CD14-positive monocyte (primary cell): ENCODE measurements around the gene NPFFR1. TPM values are rescaled to one million over a fixed set of nuclear protein-coding genes. Genes with fewer than 3 reads are reported as not detected.

Experiments used
- DNase-seq, 3 donors: peaks; one replicate each; pipeline ENCODE4 v3.0.0-alpha.2; 2011 to 2022
- H2AFZ ChIP-seq: 2 replicates; pipeline ENCODE4 v1.6.0; 2012; ENCODE audit warnings: mild to moderate bottlenecking, low read depth, low read length, inconsistent platforms; ENCODE audit not compliant: insufficient read depth, poor library complexity, severe bottlenecking
- H3K27ac ChIP-seq, 2 donors: 1 replicate in 1 of 2; 2 replicates in 1 of 2; pipeline ENCODE4 v1.5.1; 2012 to 2013; ENCODE audit warnings: low read length in 2 of 2, control low read depth in 1 of 2, inconsistent platforms in 1 of 2, low read depth in 1 of 2, mild to moderate bottlenecking in 1 of 2
- H3K27me3 ChIP-seq, 2 donors: one replicate each; pipeline versions ENCODE4 v1.6.0 to v1.6.1; 2011 to 2013; ENCODE audit warnings: low read length in 2 of 2; ENCODE audit not compliant: control insufficient read depth in 2 of 2, insufficient read depth in 2 of 2
- H3K36me3 ChIP-seq, 2 donors: replicated peaks in 1 of 2; 1 replicate in 1 of 2; 2 replicates in 1 of 2; pipeline versions ENCODE4 v1.5.1 to v1.6.1; 2012 to 2013; ENCODE audit warnings: low read length in 2 of 2, control low read depth in 1 of 2, inconsistent platforms in 1 of 2, mild to moderate bottlenecking in 1 of 2; ENCODE audit not compliant: insufficient read depth in 2 of 2, control insufficient read depth in 1 of 2
- H3K4me1 ChIP-seq, 2 donors: 1 replicate in 1 of 2; 2 replicates in 1 of 2; pipeline versions ENCODE4 v1.5.1 to v1.6.1; 2012 to 2013; ENCODE audit warnings: low read length in 2 of 2, control low read depth in 1 of 2, inconsistent platforms in 1 of 2, mild to moderate bottlenecking in 1 of 2, moderate library complexity in 1 of 2; ENCODE audit not compliant: insufficient read depth in 2 of 2, control insufficient read depth in 1 of 2
- H3K4me2 ChIP-seq: replicated peaks from 2 replicates; pipeline ENCODE3; 2012; ENCODE audit warnings: low read length, moderate library complexity, mild to moderate bottlenecking; ENCODE audit not compliant: poor library complexity, severe bottlenecking; ENCODE audit errors: extremely low read depth
- H3K4me3 ChIP-seq, 3 experiments: fragments of 200-600 bp in 1 of 3; sonication (generic) in 1 of 3; replicated peaks in 1 of 3; 1 replicate in 2 of 3; 2 replicates in 1 of 3; pipeline ENCODE4 v1.5.1; 2011 to 2013; ENCODE audit warnings: low read length in 3 of 3, mild to moderate bottlenecking in 3 of 3, control low read depth in 2 of 3, low read depth in 2 of 3, inconsistent platforms in 1 of 3, moderate library complexity in 1 of 3
- H3K79me2 ChIP-seq: 2 replicates; pipeline ENCODE4 v1.6.0; 2012; ENCODE audit warnings: mild to moderate bottlenecking, control low read depth, inconsistent platforms, low read length, moderate library complexity; ENCODE audit not compliant: insufficient read depth
- H3K9ac ChIP-seq: 2 replicates; pipeline ENCODE4 v1.6.0; 2017; ENCODE audit warnings: low read length, mild to moderate bottlenecking; ENCODE audit not compliant: insufficient read depth, poor library complexity, severe bottlenecking
- H3K9me3 ChIP-seq, 2 donors: replicated peaks in 1 of 2; 1 replicate in 1 of 2; 2 replicates in 1 of 2; pipeline versions ENCODE4 v1.5.1 to v1.6.1; 2012 to 2013; ENCODE audit warnings: low read length in 2 of 2, control low read depth in 1 of 2; ENCODE audit not compliant: control insufficient read depth in 1 of 2, insufficient read depth in 1 of 2
- H4K20me1 ChIP-seq: 2 replicates; pipeline ENCODE4 v1.6.0; 2012; ENCODE audit warnings: mild to moderate bottlenecking, low read length, control low read depth, moderate library complexity; ENCODE audit not compliant: insufficient read depth
- H3K27ac Mint-ChIP-seq, 7 donors: one replicate each; pipeline ENCODE4 v1.8.0; 2020; ENCODE audit warnings: mild to moderate bottlenecking in 7 of 7, mixed read lengths in 7 of 7, moderate library complexity in 6 of 7, inconsistent platforms in 2 of 7
- H3K27me3 Mint-ChIP-seq, 3 donors: one replicate each; pipeline ENCODE4 v1.8.0; 2021 to 2022; ENCODE audit warnings: low read depth in 3 of 3, mild to moderate bottlenecking in 3 of 3, mixed read lengths in 3 of 3, moderate library complexity in 3 of 3, inconsistent platforms in 1 of 3
- H3K36me3 Mint-ChIP-seq, 2 donors: one replicate each; pipeline ENCODE4 v1.8.0; 2020; ENCODE audit warnings: mixed read lengths in 2 of 2, inconsistent platforms in 1 of 2, mild to moderate bottlenecking in 1 of 2
- H3K4me1 Mint-ChIP-seq: one replicate; pipeline ENCODE4 v1.8.0; 2020; ENCODE audit warnings: mild to moderate bottlenecking, mixed read lengths
- H3K4me3 Mint-ChIP-seq, 2 donors: one replicate each; pipeline ENCODE4 v1.8.0; 2020; ENCODE audit warnings: mild to moderate bottlenecking in 2 of 2, mixed read lengths in 2 of 2, moderate library complexity in 1 of 2
- H3K9me3 Mint-ChIP-seq, 7 donors: one replicate each; pipeline ENCODE4 v1.8.0; 2020 to 2022; ENCODE audit warnings: mixed read lengths in 7 of 7, mild to moderate bottlenecking in 6 of 7, moderate library complexity in 6 of 7, inconsistent platforms in 2 of 7
- WGBS: methylation state at CpG from one replicate; pipeline ENCODE4 v1.1.5; 2013; ENCODE audit warnings: missing lambda C conversion rate; ENCODE audit not compliant: insufficient coverage; 5-methylcytosine and 5-hydroxymethylcytosine counted together
- intact Hi-C, 2 donors: fragments of 100-400 bp; cut with micrococcal nuclease; formaldehyde crosslinking; loops; one replicate each; pipeline versions ENCODE4 v1.15.0 to v1.15.1; 2023
- polyA plus RNA-seq, 3 donors: library from polyadenylated mRNA; depleted of rRNA in 1 of 3; unstranded in 2 of 3; stranded (reverse) in 1 of 3; fragments of 300-500 nt in 2 of 3; fragments of >200 nt in 1 of 3; fragmentation: Illumina TruSeq in 2 of 3; gene quantifications; 1 replicate in 2 of 3; 2 replicates in 1 of 3; pipeline ENCODE4 v1.2.3, GENCODE V29; 2012 to 2021
- TF ChIP-seq, protein P1 (sequence below): fragments of 200-600 bp; IDR thresholded peaks from one replicate; pipeline ENCODE4 v1.8.0; 2022; ENCODE audit warnings: antibody characterized with exemption, mild to moderate bottlenecking

NPFFR1 gene
- polyA plus RNA-seq, 3 donors, result 0.03 TPM; not detected in 2

DNA sequence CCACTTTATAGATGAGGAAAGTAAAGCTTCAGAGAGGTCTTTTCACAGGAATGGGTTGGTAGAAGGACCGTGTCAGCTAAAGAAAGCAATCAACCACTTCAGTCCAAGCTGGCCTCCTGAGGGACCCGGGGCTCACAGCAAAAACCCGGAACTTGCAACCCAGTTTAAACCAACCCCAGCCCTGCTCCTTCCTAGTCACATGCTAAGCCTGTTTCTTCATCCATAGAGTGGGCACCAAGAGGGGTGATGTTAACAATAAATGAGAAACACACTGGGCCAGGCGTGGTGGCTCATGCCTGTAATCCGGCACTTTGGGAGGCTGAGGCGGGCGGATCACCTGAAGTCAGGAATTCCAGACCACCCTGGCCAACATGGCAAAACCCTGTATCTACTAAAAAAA is 12.1 kb upstream of the NPFFR1 start:
- no peaks in the 10 kb centered on the region for H3K9me3 ChIP-seq
- peak overlapping the region in 1 of 3 experiments; percentile 19 for H3K4me3 ChIP-seq
- Mint-ChIP-seq H3K4me1 (peaks cover 62% of the 10 kb centered on the region), H3K4me3 (peak overlapping the region in 1 of 2 donors; percentile 67), H3K9me3 (peaks cover 0 to 2% (median 0%) of the 10 kb centered on the region in 7 donors), H3K36me3 (peaks cover 3 to 6% of the 10 kb centered on the region in 2 donors), H3K27me3 (peaks cover 0 to 1% (median 0%) of the 10 kb centered on the region in 3 donors), H3K27ac (peak overlapping the region; percentile 84 to 92 (median 89))
- H3K79me2 ChIP-seq, result peaks cover 6% of the 10 kb centered on the region
- H3K27me3 ChIP-seq, result no peaks in the 10 kb centered on the region
- H3K36me3 ChIP-seq, result no peaks in the 10 kb centered on the region
- TF ChIP-seq, protein P1, sequence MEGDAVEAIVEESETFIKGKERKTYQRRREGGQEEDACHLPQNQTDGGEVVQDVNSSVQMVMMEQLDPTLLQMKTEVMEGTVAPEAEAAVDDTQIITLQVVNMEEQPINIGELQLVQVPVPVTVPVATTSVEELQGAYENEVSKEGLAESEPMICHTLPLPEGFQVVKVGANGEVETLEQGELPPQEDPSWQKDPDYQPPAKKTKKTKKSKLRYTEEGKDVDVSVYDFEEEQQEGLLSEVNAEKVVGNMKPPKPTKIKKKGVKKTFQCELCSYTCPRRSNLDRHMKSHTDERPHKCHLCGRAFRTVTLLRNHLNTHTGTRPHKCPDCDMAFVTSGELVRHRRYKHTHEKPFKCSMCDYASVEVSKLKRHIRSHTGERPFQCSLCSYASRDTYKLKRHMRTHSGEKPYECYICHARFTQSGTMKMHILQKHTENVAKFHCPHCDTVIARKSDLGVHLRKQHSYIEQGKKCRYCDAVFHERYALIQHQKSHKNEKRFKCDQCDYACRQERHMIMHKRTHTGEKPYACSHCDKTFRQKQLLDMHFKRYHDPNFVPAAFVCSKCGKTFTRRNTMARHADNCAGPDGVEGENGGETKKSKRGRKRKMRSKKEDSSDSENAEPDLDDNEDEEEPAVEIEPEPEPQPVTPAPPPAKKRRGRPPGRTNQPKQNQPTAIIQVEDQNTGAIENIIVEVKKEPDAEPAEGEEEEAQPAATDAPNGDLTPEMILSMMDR, result no peak
- peak overlapping the region; percentile 13 for H2AFZ ChIP-seq
- H3K9ac ChIP-seq, result no peak overlapping the region
- H3K27ac ChIP-seq, result peak overlapping the region; percentile 71 to 73
- intact Hi-C loops, result loop anchor here in 1 of 2 donors (5.0 kb wide), 1 partner anchor 36 kb away; no protein-coding TSS in a partner anchor
- no peaks in the 10 kb centered on the region for H4K20me1 ChIP-seq
- peak overlapping the region; percentile 47 for H3K4me2 ChIP-seq
- peak in 2 of 3 donors; percentile 50 to 65 for DNase-seq
- 0% methylated on average over 1 of the region's 7 CpGs for WGBS
- peaks cover 58 to 60% of the 10 kb centered on the region in 2 donors for H3K4me1 ChIP-seq

DNA sequence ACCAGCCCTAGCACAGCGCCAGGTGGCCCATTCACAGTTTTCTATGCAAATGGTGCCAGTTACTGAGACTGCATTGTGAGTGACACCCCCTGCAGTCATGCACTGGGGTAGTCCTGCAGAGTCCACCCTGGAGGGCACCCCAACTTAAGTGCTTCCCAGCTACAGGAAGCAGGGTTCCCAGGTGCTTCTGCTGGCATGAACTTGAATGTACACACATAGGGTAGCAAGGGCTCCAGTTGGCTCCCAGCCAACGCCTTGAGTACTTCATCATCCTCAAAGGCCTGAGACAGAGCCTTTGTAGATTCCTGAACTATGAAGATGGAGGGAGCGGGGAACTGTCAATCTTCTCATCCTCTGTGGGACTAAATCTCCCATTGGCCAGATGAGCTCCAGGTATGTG is 11.5 kb upstream of the NPFFR1 start:
- peaks cover 0 to 2% (median 0%) of the 10 kb centered on the region in 7 donors for H3K9me3 Mint-ChIP-seq
- TF ChIP-seq, protein P1, result no peak
- H3K4me1 Mint-ChIP-seq, result peaks cover 56% of the 10 kb centered on the region
- Histone ChIP-seq H3K9ac (no peak overlapping the region), H3K27me3 (no peaks in the 10 kb centered on the region), H3K36me3 (no peaks in the 10 kb centered on the region), H3K4me3 (peak overlapping the region in 1 of 3 experiments; percentile 19), H3K27ac (peak overlapping the region; percentile 71 to 73), H4K20me1 (no peaks in the 10 kb centered on the region), H3K79me2 (no peaks in the 10 kb centered on the region), H3K4me1 (peaks cover 52 to 54% of the 10 kb centered on the region in 2 donors), H2AFZ (no peak overlapping the region), H3K9me3 (no peaks in the 10 kb centered on the region), H3K4me2 (peak overlapping the region; percentile 47)
- H3K36me3 Mint-ChIP-seq, result peaks cover 3 to 6% of the 10 kb centered on the region in 2 donors
- DNase-seq, result no peak
- 87% methylated on average over 3 of the region's 3 CpGs for WGBS
- H3K4me3 Mint-ChIP-seq, result peak overlapping the region in 1 of 2 donors; percentile 63
- intact Hi-C loops, result loop anchor here in 1 of 2 donors (5.0 kb wide), 1 partner anchor 37 kb away; no protein-coding TSS in a partner anchor
- H3K27ac Mint-ChIP-seq, result peak overlapping the region in 6 of 7 donors; percentile 35 to 92 (median 88)
- H3K27me3 Mint-ChIP-seq, result peaks cover 0 to 1% (median 0%) of the 10 kb centered on the region in 3 donors
